Measurements from ENCODE around the gene CAMKK2. TPM values are rescaled to one million over a fixed set of nuclear protein-coding genes. Genes with fewer than 3 reads are reported as not detected.

The CAMKK2 gene
- polyA plus RNA-seq, 1 of the 3 experiments (the other 2 are of a cell fraction), result 23.6 TPM

- no peaks in the 10 kb centered on the region for H3K9me2 ChIP-seq
- H3K9me3 ChIP-seq, result no peaks in the 10 kb centered on the region
- peaks cover 29% of the 10 kb centered on the region for H3K79me2 ChIP-seq (ENCODE audit: insufficient read depth)
- DNase-seq, result peak; percentile 71
- peak overlapping the region; percentile 66 for H3K9ac ChIP-seq
- ChIA-PET POLR2A (interaction anchor here (0.6 to 1.7 kb wide), 5 partner anchors 28 to 1006 kb away, joined by 3 to 5 read pairs (median 4); partner anchors contain the start of gene ANAPC5), CTCF (interaction anchor here (0.7 to 1.8 kb wide), 4 partner anchors 8 to 205 kb away, joined by 3 to 5 read pairs (median 4); no protein-coding TSS in a partner anchor)
- 5% methylated on average over 21 of the region's 21 CpGs for WGBS (ENCODE audit: low lambda C conversion rate)
- peak overlapping the region; percentile 92 for H2AFZ ChIP-seq (ENCODE audit: low read depth)
- H3K27ac ChIP-seq (ENCODE audit: low read depth in 2 of 2, low read length in 1 of 2), result peak overlapping the region; percentile 30 to 70
- TF ChIP-seq MXI1 (IDR thresholded peaks at IDR 0.05; ENCODE audit: low read depth, low read length) (no peak), CTCF (IDR thresholded peaks at IDR 0.05) (no peak), GATA2 (CRISPR knock-in tag; IDR thresholded peaks at IDR 0.05) (no peak), RFX5 (IDR thresholded peaks at IDR 0.05; ENCODE audit: low read length) (no peak), NFIC (IDR thresholded peaks at IDR 0.05; ENCODE audit: borderline replicate concordance) (no peak), RCOR1 (IDR thresholded peaks at IDR 0.05; ENCODE audit: low read length) (no peak)
- H3F3A ChIP-seq (replicated peaks; ENCODE audit: insufficient read depth), result peaks cover 11% of the 10 kb centered on the region
- H4K20me1 ChIP-seq (ENCODE audit: insufficient read depth), result 0 out of 2 replicates have a peak, but pooled peaks cover 3% of the 10 kb centered on the region
- H3K27me3 ChIP-seq (ENCODE audit: insufficient read depth), result no peaks in the 10 kb centered on the region
- peak overlapping the region; percentile 76 to 81 for H3K4me3 ChIP-seq (ENCODE audit: low read depth in 2 of 2, low read length in 1 of 2)
- H3K4me1 ChIP-seq (ENCODE audit: control insufficient read depth in 1 of 2, insufficient read depth in 2 of 2, low read depth in 1 of 2, low read length in 1 of 2), result peaks cover 3 to 8% of the 10 kb centered on the region in 2 experiments; a peak in 2 of 4 replicates
- peaks cover 0 to 3% of the 10 kb centered on the region in 2 experiments for H3K36me3 ChIP-seq (replicated peaks in 1 of 2; ENCODE audit: control insufficient read depth in 1 of 2, insufficient read depth in 2 of 2, low read length in 1 of 2)
- H3K4me2 ChIP-seq, result peak overlapping the region; percentile 91
Observed at GRCh38 chr12:121297435-121297991, 1.0 kb upstream of the CAMKK2 start.

- peaks cover 3 to 8% of the 10 kb centered on the region in 2 experiments; a peak in 2 of 4 replicates for H3K4me1 ChIP-seq (ENCODE audit: control insufficient read depth in 1 of 2, insufficient read depth in 2 of 2, low read depth in 1 of 2, low read length in 1 of 2)
- peak overlapping the region; percentile 76 to 90 for H3K4me3 ChIP-seq (ENCODE audit: low read depth in 2 of 2, low read length in 1 of 2)
- ChIA-PET CTCF (interaction anchor here (0.7 to 1.8 kb wide), 8 partner anchors 10 to 147 kb away, joined by 3 to 6 read pairs (median 4); no protein-coding TSS in a partner anchor), POLR2A (interaction anchor here (0.5 to 1.7 kb wide), 2 partner anchors 30 to 43 kb away, joined by 3 to 5 read pairs; no protein-coding TSS in a partner anchor)
- H2AFZ ChIP-seq (ENCODE audit: low read depth), result peak overlapping the region; percentile 72; the same call in 1 of the 2 replicates
- TF ChIP-seq GABPA (IDR thresholded peaks at IDR 0.05; ENCODE audit: low read depth) (0 out of 2 replicates have a peak, but pooled peaks have one; percentile 8), GATA2 (CRISPR knock-in tag; IDR thresholded peaks at IDR 0.05) (no peak), MAX (IDR thresholded peaks at IDR 0.05; ENCODE audit: low read depth) (peak; percentile 58; the same call in 1 of the 2 replicates), TAF1 (IDR thresholded peaks at IDR 0.05; ENCODE audit: borderline replicate concordance, low read depth, low read length) (no peak), YY1 (IDR thresholded peaks at IDR 0.05; ENCODE audit: low read depth) (no peak), MXI1 (IDR thresholded peaks at IDR 0.05; ENCODE audit: low read depth, low read length) (peak; percentile 90), RFX5 (IDR thresholded peaks at IDR 0.05; ENCODE audit: low read length) (no peak), ZBTB33 (IDR thresholded peaks at IDR 0.05; ENCODE audit: borderline replicate concordance, low read depth) (no peak), SIN3A (IDR thresholded peaks at IDR 0.05; ENCODE audit: borderline replicate concordance, low read depth, low read length) (peak; percentile 57; the same call in 1 of the 2 replicates)
- no peaks in the 10 kb centered on the region for H3K27me3 ChIP-seq (ENCODE audit: insufficient read depth)
- peak overlapping the region; percentile 96 for H3K4me2 ChIP-seq
- peaks cover 11% of the 10 kb centered on the region for H3F3A ChIP-seq (replicated peaks; ENCODE audit: insufficient read depth)
- no peaks in the 10 kb centered on the region for H3K9me3 ChIP-seq
- H3K79me2 ChIP-seq (ENCODE audit: insufficient read depth), result peaks cover 34% of the 10 kb centered on the region
- peak; percentile 64 for DNase-seq
- peaks cover 0 to 11% of the 10 kb centered on the region in 2 experiments for H3K36me3 ChIP-seq (replicated peaks in 1 of 2; ENCODE audit: control insufficient read depth in 1 of 2, insufficient read depth in 2 of 2, low read length in 1 of 2)
- 2% methylated on average over 9 of the region's 55 CpGs for WGBS (ENCODE audit: low lambda C conversion rate)
- H3K9me2 ChIP-seq, result no peaks in the 10 kb centered on the region
- H4K20me1 ChIP-seq (ENCODE audit: insufficient read depth), result 0 out of 2 replicates have a peak, but pooled peaks cover 3% of the 10 kb centered on the region
- peak overlapping the region in 1 of 2 experiments; percentile 39; a peak in 1 of 4 replicates for H3K27ac ChIP-seq (ENCODE audit: low read depth in 2 of 2, low read length in 1 of 2)
- H3K9ac ChIP-seq, result peak overlapping the region; percentile 85
Observed at GRCh38 chr12:121295746-121296617, 527 bp downstream of the CAMKK2 start.
